OCI-LY7 (cell line): ENCODE data around the gene FNDC3B.

Experiments used
- CTCF ChIP-seq: fragments of 200-600 bp; sonication (generic); conservative IDR thresholded peaks from 2 replicates; pipeline ENCODE4 v1.5.1; 2014; ENCODE audit warnings: mild to moderate bottlenecking, antibody characterized with exemption, low read length, moderate library complexity, mixed read lengths
- EZH2phosphoT487 ChIP-seq: fragments of 200-600 bp; sonication (generic); IDR thresholded peaks from 2 replicates; pipeline ENCODE4 v1.6.1; 2018; ENCODE audit warnings: low read depth, borderline replicate concordance, mild to moderate bottlenecking, mixed run types, antibody characterized with exemption, low read length, moderate library complexity, mixed read lengths

- no peak for TF ChIP-seq CTCF
- no peak for TF ChIP-seq EZH2phosphoT487
Measured at GRCh38 chr3:172089250-172089649, 49.9 kb downstream of the FNDC3B start.
